ENCODE results near the gene WNT7A.

WNT7A gene

GRCh38 chr3:13770170-13771169 is 109.4 kb downstream of the WNT7A start:
- no peak for DNase-seq (ENCODE audit: low read depth)

GRCh38 chr3:13769422-13769821 is 110.4 kb downstream of the WNT7A start:
- no peak for DNase-seq (ENCODE audit: low read depth)

DNA sequence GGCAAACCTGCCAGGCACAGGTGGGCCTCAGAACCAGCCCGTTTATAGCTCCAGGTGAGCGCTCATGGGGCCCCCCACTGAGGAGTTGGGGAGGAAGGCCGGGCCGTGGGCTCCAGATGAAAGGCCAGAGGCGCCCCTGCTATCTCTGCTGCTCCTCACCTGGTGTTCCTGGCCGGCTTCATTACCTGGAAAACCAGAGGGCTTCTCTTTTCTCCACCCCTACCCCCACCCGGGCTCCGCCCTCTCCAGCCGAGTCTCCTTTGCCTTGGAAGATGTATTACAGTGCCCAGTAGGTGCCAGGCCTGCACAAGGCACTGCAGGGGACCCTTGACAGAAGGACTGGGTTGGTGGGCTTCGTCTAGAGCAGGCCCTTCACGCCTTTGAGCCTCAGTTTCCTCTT is 111.4 kb downstream of the WNT7A start:
- no peak for DNase-seq (ENCODE audit: low read depth)

GRCh38 chr3:13767896-13768295 is 112.0 kb downstream of the WNT7A start:
- DNase-seq (ENCODE audit: low read depth), result no peak

- DNase-seq (ENCODE audit: low read depth), result no peak
Observed at GRCh38 chr3:13767030-13767429, 112.8 kb downstream of the WNT7A start.
